ENCODE measurements around the gene SEC11A. TPM values are rescaled to one million over a fixed set of nuclear protein-coding genes. Genes with fewer than 3 reads are reported as not detected.
A peak's percentile ranks its signal among the peaks of the same experiment; 100 is the strongest.

SEC11A gene
- total RNA-seq, 2 experiments from 2014 or later = 82.3 to 87.8 TPM

- Mint-ChIP-seq H3K9me3 (no peaks in the 10 kb centered on the region), H3K36me3 (ENCODE audit: low read depth) (peaks cover 18% of the 10 kb centered on the region), H3K27ac (peak overlapping the region; percentile 97), H3K27me3 (no peaks in the 10 kb centered on the region), H3K4me1 (ENCODE audit: low read depth) (peaks cover 37% of the 10 kb centered on the region), H3K4me3 (peak overlapping the region; percentile 94)
- intact Hi-C loops (cut with micrococcal nuclease) = loop anchor here (10.0 kb wide), 1 partner anchor 221 kb away; no protein-coding TSS in a partner anchor
- TF ChIP-seq CTCF (IDR thresholded peaks at IDR 0.05) = no peak
- DNase-seq (no peak), ATAC-seq (no peak)
- ChIA-PET CTCF (interaction anchor here (0.6 to 4.7 kb wide), 18 partner anchors 10 to 327 kb away, joined by 3 to 33 read pairs (median 4); partner anchors contain the start of gene ZSCAN2), POLR2A (interaction anchor here (0.6 to 3.6 kb wide), 21 partner anchors 8 to 138 kb away, joined by 3 to 21 read pairs (median 5); partner anchors contain the start of genes SEC11A and ZSCAN2)
Measured at GRCh38 chr15:84653584-84653909, 62.4 kb downstream of the SEC11A start.

- peak overlapping the region; percentile 32 for H3K27ac Mint-ChIP-seq
- peaks cover 32% of the 10 kb centered on the region for H3K4me1 Mint-ChIP-seq (ENCODE audit: low read depth)
- H3K9me3 Mint-ChIP-seq = no peaks in the 10 kb centered on the region
Measured at GRCh38 chr15:84649706-84650105, 66.2 kb downstream of the SEC11A start.

GRCh38 chr15:84648539-84648938 lies 67.4 kb downstream of the SEC11A start:
- H3K36me3 Mint-ChIP-seq (ENCODE audit: low read depth) = peaks cover 40% of the 10 kb centered on the region
- POLR2A ChIA-PET = interaction anchor here (1.8 kb wide), 1 partner anchor 67 kb away, joined by 5 read pairs; the partner anchor contains the start of gene SEC11A
- intact Hi-C loops (cut with micrococcal nuclease) = no loop called here

More at GRCh38 chr15:84649706-84650105, 66.2 kb downstream of the SEC11A start:
- DNase-seq (no peak), ATAC-seq (no peak)
- no peak for TF ChIP-seq CTCF (IDR thresholded peaks at IDR 0.05)
- no peaks in the 10 kb centered on the region for H3K27me3 Mint-ChIP-seq
- peaks cover 39% of the 10 kb centered on the region for H3K36me3 Mint-ChIP-seq (ENCODE audit: low read depth)
- ChIA-PET POLR2A (no interaction called here), CTCF (interaction anchor here (0.8 kb wide), 2 partner anchors 42 to 278 kb away, joined by 3 read pairs; no protein-coding TSS in a partner anchor)
- intact Hi-C loops (cut with micrococcal nuclease) = loop anchor here (10.0 kb wide), 1 partner anchor 225 kb away; no protein-coding TSS in a partner anchor
- no peak overlapping the region for H3K4me3 Mint-ChIP-seq

GRCh38 chr15:84647726-84648125 lies 68.2 kb downstream of the SEC11A start:
- peaks cover 48% of the 10 kb centered on the region for H3K36me3 Mint-ChIP-seq (ENCODE audit: low read depth)
- H3K27me3 Mint-ChIP-seq = no peaks in the 10 kb centered on the region
- intact Hi-C loops (cut with micrococcal nuclease) = no loop called here
- peak overlapping the region; percentile 72 for H3K27ac Mint-ChIP-seq
- CTCF ChIA-PET = no interaction called here
- H3K4me3 Mint-ChIP-seq = no peak overlapping the region
- no peak for DNase-seq
- H3K9me3 Mint-ChIP-seq = no peaks in the 10 kb centered on the region
- POLR2A ChIA-PET = interaction anchor here (0.9 to 1.8 kb wide), 4 partner anchors 9 to 129 kb away, joined by 3 to 5 read pairs (median 4); partner anchors contain the start of gene SEC11A
- peaks cover 24% of the 10 kb centered on the region for H3K4me1 Mint-ChIP-seq (ENCODE audit: low read depth)
- no peak for TF ChIP-seq CTCF (IDR thresholded peaks at IDR 0.05)
- ATAC-seq = peak; percentile 11

More at GRCh38 chr15:84648539-84648938, 67.4 kb downstream of the SEC11A start:
- Mint-ChIP-seq H3K27ac (peak overlapping the region; percentile 72), H3K9me3 (no peaks in the 10 kb centered on the region), H3K27me3 (no peaks in the 10 kb centered on the region), H3K4me3 (no peak overlapping the region), H3K4me1 (ENCODE audit: low read depth) (peaks cover 30% of the 10 kb centered on the region)
- ATAC-seq (no peak), DNase-seq (no peak)
- TF ChIP-seq CTCF (IDR thresholded peaks at IDR 0.05) = no peak
- CTCF ChIA-PET = no interaction called here

GRCh38 chr15:84645997-84646396 lies 69.9 kb downstream of the SEC11A start:
- ATAC-seq (no peak), DNase-seq (no peak)
- intact Hi-C loops (cut with micrococcal nuclease) = no loop called here
- Mint-ChIP-seq H3K4me1 (ENCODE audit: low read depth) (peaks cover 15% of the 10 kb centered on the region), H3K9me3 (no peaks in the 10 kb centered on the region), H3K36me3 (ENCODE audit: low read depth) (peaks cover 51% of the 10 kb centered on the region), H3K4me3 (no peak overlapping the region), H3K27ac (no peak overlapping the region), H3K27me3 (no peaks in the 10 kb centered on the region)
- POLR2A ChIA-PET = interaction anchor here (1.2 kb wide), 1 partner anchor 8 kb away, joined by 6 read pairs; the partner anchor contains the start of gene WDR73
- CTCF ChIA-PET = no interaction called here
- no peak for TF ChIP-seq CTCF (IDR thresholded peaks at IDR 0.05)

Measured in activated CD8-positive, alpha-beta T cell treated with anti-CD3 and anti-CD28 coated beads for 36 hours (primary cell).